OCI-LY3 (cell line): ENCODE results near the gene LHX4.

Source experiments
- H2AFZ ChIP-seq: fragments of 200-600, 300-600 bp; shearing (Covaris generic); 2 replicates; pipeline ENCODE4 v1.6.0; 2014; ENCODE audit warnings: antibody characterized with exemption, low read depth, low read length
- H3K27ac ChIP-seq: fragments of 200-600, 300-600 bp; sonication (generic); 2 replicates; pipeline ENCODE4 v1.5.1; 2014; ENCODE audit warnings: mild to moderate bottlenecking, low read length, moderate library complexity, mixed read lengths
- H3K27me3 ChIP-seq: fragments of 200-600, 300-600 bp; sonication (generic); 2 replicates; pipeline ENCODE4 v1.6.1; 2014; ENCODE audit warnings: low read depth, low read length, mixed read lengths
- H3K36me3 ChIP-seq: fragments of 200-600, 300-600 bp; sonication (generic); replicated peaks from 2 replicates; pipeline ENCODE3; 2014; ENCODE audit warnings: low read depth, low read length, mixed read lengths
- H3K4me1 ChIP-seq: fragments of 300-600, 200-600 bp; sonication (generic); 2 replicates; pipeline ENCODE4 v1.6.1; 2014; ENCODE audit warnings: low read length, mixed read lengths
- H3K4me2 ChIP-seq: fragments of 200-600, 300-600 bp; sonication (generic); 2 replicates; pipeline ENCODE4 v1.6.1; 2014; ENCODE audit warnings: low read length, mixed read lengths
- H3K4me3 ChIP-seq: fragments of 300-600, 200-600 bp; sonication (generic); 2 replicates; pipeline ENCODE4 v1.5.1; 2014; ENCODE audit warnings: antibody characterized with exemption, mild to moderate bottlenecking, low read length, moderate library complexity
- H3K79me2 ChIP-seq: fragments of 300-600, 200-600 bp; shearing (Covaris generic); 2 replicates; pipeline ENCODE4 v1.6.1; 2014; ENCODE audit warnings: mild to moderate bottlenecking, low read length, mixed read lengths
- H3K9ac ChIP-seq: fragments of 300-600, 200-600 bp; shearing (Covaris generic); 2 replicates; pipeline ENCODE4 v1.6.0; 2014; ENCODE audit warnings: mild to moderate bottlenecking, low read length, moderate library complexity
- H3K9me3 ChIP-seq: fragments of 200-600, 300-600 bp; shearing (Covaris generic); 2 replicates; pipeline ENCODE4 v1.6.1; 2014; ENCODE audit warnings: low read length, mixed read lengths; ENCODE audit not compliant: insufficient read depth
- H4K20me1 ChIP-seq: fragments of 200-600, 300-600 bp; sonication (generic); 2 replicates; pipeline ENCODE4 v1.6.1; 2016; ENCODE audit warnings: low read length, mixed read lengths; ENCODE audit not compliant: insufficient read depth
- EZH2phosphoT487 ChIP-seq: fragments of 200-600 bp; shearing (Covaris generic); IDR thresholded peaks from 2 replicates; pipeline ENCODE4 v1.6.1; 2018; ENCODE audit warnings: antibody characterized with exemption, mixed run types, low read depth
- TF ChIP-seq, protein P1 (sequence below): fragments of 200-600, 300-600 bp; sonication (generic); IDR thresholded peaks from 2 replicates; pipeline ENCODE4 v1.5.1; 2014; ENCODE audit warnings: antibody characterized with exemption, low read length, low read depth

LHX4 gene

DNA sequence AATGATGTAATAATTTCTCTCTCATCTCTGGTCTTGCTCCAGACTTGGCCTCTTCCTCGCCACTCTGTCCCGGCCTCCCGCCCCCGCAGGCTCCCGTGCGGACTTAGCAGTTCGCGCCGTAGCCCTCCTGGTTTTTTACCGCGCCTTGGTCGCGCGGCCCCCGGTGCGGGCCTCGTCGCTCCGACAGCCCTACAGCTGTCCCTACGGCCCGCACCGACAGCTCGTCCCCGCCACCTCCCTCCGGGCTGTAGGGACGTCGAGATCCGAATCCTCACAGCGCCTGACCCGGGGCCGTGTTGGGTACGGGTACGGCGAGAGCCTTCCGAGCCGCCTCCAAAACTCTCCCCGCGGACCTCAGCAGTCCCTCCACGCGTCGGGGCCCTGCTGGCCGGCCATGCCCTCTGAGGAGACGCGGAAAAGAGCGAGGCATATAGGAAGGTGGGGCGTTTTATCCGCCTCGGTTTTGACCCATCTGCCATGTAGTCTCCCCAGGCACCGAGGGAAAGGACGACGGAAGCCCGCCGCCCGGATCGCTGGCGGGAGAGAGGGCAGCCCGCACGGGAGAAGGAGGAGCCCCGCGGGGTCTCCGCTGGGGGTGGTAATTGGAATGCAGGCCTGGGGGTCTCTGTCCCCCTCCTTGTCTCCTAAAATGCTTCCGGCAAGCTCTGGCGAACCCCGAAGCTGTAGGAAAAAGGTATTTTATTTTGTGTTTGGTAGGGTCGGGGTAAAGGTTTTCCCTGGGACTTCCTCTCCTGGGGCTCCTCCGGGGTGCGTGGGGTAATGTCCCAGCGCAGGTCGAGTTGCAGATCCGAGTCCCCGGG is 3.3 kb downstream of the LHX4 start:
- no peaks in the 10 kb centered on the region for H3K79me2 ChIP-seq
- no peak overlapping the region for H3K4me3 ChIP-seq
- TF ChIP-seq EZH2phosphoT487: no peak
- TF ChIP-seq, protein P1, sequence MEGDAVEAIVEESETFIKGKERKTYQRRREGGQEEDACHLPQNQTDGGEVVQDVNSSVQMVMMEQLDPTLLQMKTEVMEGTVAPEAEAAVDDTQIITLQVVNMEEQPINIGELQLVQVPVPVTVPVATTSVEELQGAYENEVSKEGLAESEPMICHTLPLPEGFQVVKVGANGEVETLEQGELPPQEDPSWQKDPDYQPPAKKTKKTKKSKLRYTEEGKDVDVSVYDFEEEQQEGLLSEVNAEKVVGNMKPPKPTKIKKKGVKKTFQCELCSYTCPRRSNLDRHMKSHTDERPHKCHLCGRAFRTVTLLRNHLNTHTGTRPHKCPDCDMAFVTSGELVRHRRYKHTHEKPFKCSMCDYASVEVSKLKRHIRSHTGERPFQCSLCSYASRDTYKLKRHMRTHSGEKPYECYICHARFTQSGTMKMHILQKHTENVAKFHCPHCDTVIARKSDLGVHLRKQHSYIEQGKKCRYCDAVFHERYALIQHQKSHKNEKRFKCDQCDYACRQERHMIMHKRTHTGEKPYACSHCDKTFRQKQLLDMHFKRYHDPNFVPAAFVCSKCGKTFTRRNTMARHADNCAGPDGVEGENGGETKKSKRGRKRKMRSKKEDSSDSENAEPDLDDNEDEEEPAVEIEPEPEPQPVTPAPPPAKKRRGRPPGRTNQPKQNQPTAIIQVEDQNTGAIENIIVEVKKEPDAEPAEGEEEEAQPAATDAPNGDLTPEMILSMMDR: no peak
- peaks cover 4% of the 10 kb centered on the region; the same call in 1 of the 2 replicates for H3K4me1 ChIP-seq
- no peaks in the 10 kb centered on the region for H3K36me3 ChIP-seq
- no peak overlapping the region for H2AFZ ChIP-seq
- no peak overlapping the region for H3K4me2 ChIP-seq
- no peaks in the 10 kb centered on the region for H4K20me1 ChIP-seq
- no peak overlapping the region for H3K27ac ChIP-seq
- peaks cover 27% of the 10 kb centered on the region for H3K27me3 ChIP-seq
- no peaks in the 10 kb centered on the region for H3K9me3 ChIP-seq
- H3K9ac ChIP-seq: no peak overlapping the region

DNA sequence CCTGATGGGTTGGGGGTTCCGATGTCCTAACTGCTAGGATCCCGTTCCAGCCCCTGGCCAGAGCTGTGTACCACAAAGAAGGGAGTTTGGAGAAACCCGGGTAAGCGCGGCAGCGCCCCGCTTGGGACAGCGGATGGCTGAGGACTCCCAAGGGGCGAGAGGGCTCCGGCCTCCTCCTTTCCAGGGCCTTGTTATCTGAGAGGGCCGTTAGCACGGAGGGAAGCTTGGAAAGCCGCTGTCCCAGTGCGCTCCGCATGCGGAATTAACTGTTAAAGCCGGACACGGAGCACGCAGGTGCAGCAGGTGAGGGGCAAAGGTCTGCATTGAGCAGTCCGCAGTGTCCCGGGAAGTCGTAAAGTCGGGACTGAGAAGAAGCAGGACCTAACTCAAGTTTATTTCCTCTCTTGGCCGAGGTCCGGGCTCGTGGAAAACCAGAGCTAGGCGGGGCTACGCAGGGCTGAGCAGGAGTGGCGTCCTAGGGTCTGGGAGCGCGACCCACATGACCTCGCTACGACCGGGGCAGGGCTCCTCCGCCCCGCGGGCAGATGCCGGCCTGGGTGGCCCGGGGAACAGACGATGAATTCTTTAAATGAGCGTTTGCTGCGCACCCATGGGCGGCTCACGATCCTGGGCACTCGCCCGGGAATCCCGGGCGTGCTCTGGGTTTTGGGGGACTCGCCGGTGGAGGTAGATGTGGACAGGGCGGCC is 4.5 kb downstream of the LHX4 start:
- no peak overlapping the region for H3K4me2 ChIP-seq
- H3K4me1 ChIP-seq: peaks cover 4% of the 10 kb centered on the region; the same call in 1 of the 2 replicates
- H3K79me2 ChIP-seq: no peaks in the 10 kb centered on the region
- H2AFZ ChIP-seq: no peak overlapping the region
- H4K20me1 ChIP-seq: no peaks in the 10 kb centered on the region
- H3K27ac ChIP-seq: no peak overlapping the region
- H3K36me3 ChIP-seq: no peaks in the 10 kb centered on the region
- no peak for TF ChIP-seq EZH2phosphoT487
- TF ChIP-seq, protein P1: no peak
- no peak overlapping the region for H3K4me3 ChIP-seq
- peaks cover 34% of the 10 kb centered on the region for H3K27me3 ChIP-seq
- no peaks in the 10 kb centered on the region for H3K9me3 ChIP-seq
- H3K9ac ChIP-seq: no peak overlapping the region

DNA sequence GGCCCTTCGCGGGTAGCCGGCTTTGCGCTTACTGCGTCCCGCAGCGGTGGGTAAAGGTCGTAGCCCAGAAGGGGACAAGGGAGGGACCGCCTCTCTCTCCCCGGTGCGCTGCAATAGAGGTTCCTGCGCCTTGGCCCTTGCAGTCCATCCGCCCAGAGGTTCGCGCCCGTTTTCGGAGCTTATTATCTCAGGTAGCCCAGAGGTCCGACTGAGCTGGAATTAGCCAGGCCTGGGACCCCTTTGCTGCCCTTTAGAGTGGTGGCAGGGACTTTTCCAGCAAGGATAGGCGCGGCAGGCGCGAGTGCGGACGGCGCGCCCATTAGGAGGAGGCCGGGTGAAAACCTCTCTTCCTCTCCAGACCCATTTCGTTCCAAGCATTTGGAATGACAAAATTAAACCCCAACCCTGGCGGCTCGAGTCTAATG is 5.0 kb downstream of the LHX4 start:
- Histone ChIP-seq H3K79me2 (no peaks in the 10 kb centered on the region), H3K9ac (no peak overlapping the region), H3K27me3 (peaks cover 40% of the 10 kb centered on the region), H3K4me3 (no peak overlapping the region), H3K27ac (no peak overlapping the region), H3K36me3 (no peaks in the 10 kb centered on the region), H3K4me1 (peaks cover 4% of the 10 kb centered on the region; the same call in 1 of the 2 replicates), H4K20me1 (no peaks in the 10 kb centered on the region), H3K4me2 (no peak overlapping the region), H2AFZ (no peak overlapping the region), H3K9me3 (no peaks in the 10 kb centered on the region)
- TF ChIP-seq EZH2phosphoT487: no peak
- TF ChIP-seq, protein P1: no peak

DNA sequence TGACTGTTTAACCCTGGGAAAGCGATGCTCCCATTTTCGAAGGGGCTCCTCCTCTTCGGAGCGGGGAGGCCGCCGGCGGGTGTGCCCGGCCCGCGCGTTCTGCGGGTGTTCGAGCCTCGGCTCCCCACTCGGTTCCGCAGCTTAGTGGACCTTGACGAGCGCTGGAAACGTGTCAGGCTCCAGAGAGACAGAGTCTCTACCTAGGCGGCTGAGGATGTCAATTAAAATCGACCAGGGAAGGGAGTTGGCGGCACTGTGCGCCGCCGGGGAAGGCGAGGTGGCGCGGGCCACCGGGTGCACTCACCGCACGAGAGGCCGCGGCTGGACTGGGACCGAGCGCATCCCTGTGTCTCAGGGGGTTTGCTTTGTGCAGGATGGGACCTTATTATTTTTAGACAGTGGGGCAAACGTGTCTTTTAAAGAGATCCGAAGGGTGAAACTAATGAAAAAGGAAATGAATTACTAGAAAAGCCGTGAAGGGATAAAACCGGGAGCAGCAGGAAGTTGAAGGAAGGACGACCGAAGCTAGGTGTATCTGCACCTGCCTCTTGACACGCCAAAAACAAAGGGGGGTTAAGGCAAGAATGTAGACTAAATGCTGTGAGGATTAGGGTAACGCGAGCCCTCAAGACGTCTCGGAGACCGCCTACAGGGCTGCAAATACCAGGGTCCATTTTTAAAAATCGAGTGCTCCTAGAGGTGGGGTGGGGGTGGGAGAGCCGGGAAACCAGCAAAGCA is 5.6 kb downstream of the LHX4 start:
- peaks cover 4% of the 10 kb centered on the region; the same call in 1 of the 2 replicates for H3K4me1 ChIP-seq

More for the DNA sequence above, 5.6 kb downstream of the LHX4 start:
- no peak overlapping the region for H2AFZ ChIP-seq
- no peak overlapping the region for H3K27ac ChIP-seq
- H3K4me3 ChIP-seq: no peak overlapping the region
- H3K27me3 ChIP-seq: peaks cover 46% of the 10 kb centered on the region
- no peak overlapping the region for H3K4me2 ChIP-seq
- no peak overlapping the region for H3K9ac ChIP-seq
- TF ChIP-seq EZH2phosphoT487: no peak
- TF ChIP-seq, protein P1: no peak
- no peaks in the 10 kb centered on the region for H3K36me3 ChIP-seq
- H3K79me2 ChIP-seq: no peaks in the 10 kb centered on the region
- H3K9me3 ChIP-seq: no peaks in the 10 kb centered on the region
- H4K20me1 ChIP-seq: no peaks in the 10 kb centered on the region
